ENCODE measurements around the gene TMEM266. TPM values are rescaled to one million over a fixed set of nuclear protein-coding genes. Genes with fewer than 3 reads are reported as not detected.

The TMEM266 gene
- total RNA-seq, 2 experiments from 2014 or later: not detected

DNA sequence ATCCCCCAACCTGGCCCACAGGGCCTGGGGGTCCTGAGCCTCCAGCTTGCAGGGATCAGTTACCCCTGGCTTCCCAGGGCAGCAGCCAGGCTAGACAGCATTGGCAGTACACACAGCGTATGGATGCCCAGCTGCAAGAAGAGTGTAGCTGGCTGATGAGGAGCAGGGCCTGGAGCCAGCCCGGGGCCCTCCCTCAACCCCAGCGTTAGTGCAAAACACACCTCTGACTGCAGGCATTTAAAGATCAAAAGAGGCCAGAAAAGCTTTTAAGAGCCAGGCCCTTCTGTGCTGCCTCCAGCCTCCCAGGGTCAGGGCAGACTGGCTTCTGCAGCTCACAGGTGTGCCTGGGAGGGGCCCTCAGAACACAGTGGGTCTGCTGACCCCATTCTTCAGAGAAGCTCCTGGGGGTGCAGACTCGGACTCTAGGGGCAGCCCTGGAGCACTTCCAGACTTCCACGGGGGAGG is 140.9 kb downstream of the TMEM266 start:
- CTCF ChIA-PET: no interaction called here

GRCh38 chr15:76201536-76202255 is 141.9 kb downstream of the TMEM266 start:
- Mint-ChIP-seq H3K4me3 (no peak overlapping the region), H3K9me3 (no peaks in the 10 kb centered on the region), H3K27ac (no peak overlapping the region), H3K36me3 (ENCODE audit: low read depth) (no peaks in the 10 kb centered on the region), H3K27me3 (no peaks in the 10 kb centered on the region), H3K4me1 (ENCODE audit: low read depth) (no peaks in the 10 kb centered on the region)
- TF ChIP-seq, protein P1, sequence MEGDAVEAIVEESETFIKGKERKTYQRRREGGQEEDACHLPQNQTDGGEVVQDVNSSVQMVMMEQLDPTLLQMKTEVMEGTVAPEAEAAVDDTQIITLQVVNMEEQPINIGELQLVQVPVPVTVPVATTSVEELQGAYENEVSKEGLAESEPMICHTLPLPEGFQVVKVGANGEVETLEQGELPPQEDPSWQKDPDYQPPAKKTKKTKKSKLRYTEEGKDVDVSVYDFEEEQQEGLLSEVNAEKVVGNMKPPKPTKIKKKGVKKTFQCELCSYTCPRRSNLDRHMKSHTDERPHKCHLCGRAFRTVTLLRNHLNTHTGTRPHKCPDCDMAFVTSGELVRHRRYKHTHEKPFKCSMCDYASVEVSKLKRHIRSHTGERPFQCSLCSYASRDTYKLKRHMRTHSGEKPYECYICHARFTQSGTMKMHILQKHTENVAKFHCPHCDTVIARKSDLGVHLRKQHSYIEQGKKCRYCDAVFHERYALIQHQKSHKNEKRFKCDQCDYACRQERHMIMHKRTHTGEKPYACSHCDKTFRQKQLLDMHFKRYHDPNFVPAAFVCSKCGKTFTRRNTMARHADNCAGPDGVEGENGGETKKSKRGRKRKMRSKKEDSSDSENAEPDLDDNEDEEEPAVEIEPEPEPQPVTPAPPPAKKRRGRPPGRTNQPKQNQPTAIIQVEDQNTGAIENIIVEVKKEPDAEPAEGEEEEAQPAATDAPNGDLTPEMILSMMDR (IDR thresholded peaks at IDR 0.05): no peak
- ATAC-seq (ENCODE audit: poor library complexity) (no peak), DNase-seq (no peak)
- Histone ChIP-seq H3K36me3 (ENCODE audit: insufficient read depth, low read length) (no peaks in the 10 kb centered on the region), H3K4me3 (ENCODE audit: low read length) (no peak overlapping the region), H3K4me1 (ENCODE audit: insufficient read depth, low read length) (no peaks in the 10 kb centered on the region), H3K9me3 (ENCODE audit: control insufficient read depth in 1 of 2, insufficient read depth in 1 of 2, low read length in 2 of 2) (no peaks in the 10 kb centered on the region), H3K27ac (ENCODE audit: low read depth in 1 of 2, low read length in 2 of 2) (no peak overlapping the region), H3K27me3 (ENCODE audit: control insufficient read depth in 1 of 2, insufficient read depth in 2 of 2, low read length in 2 of 2) (no peaks in the 10 kb centered on the region)
- CTCF ChIA-PET: no interaction called here
- POLR2A ChIA-PET: no interaction called here
- intact Hi-C loops (cut with DNase I, micrococcal nuclease): no loop called here

More for the DNA sequence above, 140.9 kb downstream of the TMEM266 start:
- no peak overlapping the region for H3K4me3 ChIP-seq (ENCODE audit: low read length)
- POLR2A ChIA-PET: no interaction called here
- Mint-ChIP-seq H3K36me3 (ENCODE audit: low read depth) (no peaks in the 10 kb centered on the region), H3K4me1 (ENCODE audit: low read depth) (no peaks in the 10 kb centered on the region), H3K9me3 (no peaks in the 10 kb centered on the region), H3K27ac (no peak overlapping the region), H3K27me3 (no peaks in the 10 kb centered on the region), H3K4me3 (no peak overlapping the region)
- DNase-seq (no peak), ATAC-seq (ENCODE audit: poor library complexity) (no peak)
- H3K36me3 ChIP-seq (ENCODE audit: insufficient read depth, low read length): no peaks in the 10 kb centered on the region
- H3K4me1 ChIP-seq (ENCODE audit: insufficient read depth, low read length): no peaks in the 10 kb centered on the region
- no peak overlapping the region for H3K27ac ChIP-seq (ENCODE audit: low read depth in 1 of 2, low read length in 2 of 2)
- no peaks in the 10 kb centered on the region for H3K9me3 ChIP-seq (ENCODE audit: control insufficient read depth in 1 of 2, insufficient read depth in 1 of 2, low read length in 2 of 2)
- H3K27me3 ChIP-seq (ENCODE audit: control insufficient read depth in 1 of 2, insufficient read depth in 2 of 2, low read length in 2 of 2): no peaks in the 10 kb centered on the region
- intact Hi-C loops (cut with DNase I, micrococcal nuclease): no loop called here
- TF ChIP-seq, protein P1 (IDR thresholded peaks at IDR 0.05): no peak

- no peaks in the 10 kb centered on the region for H3K4me1 ChIP-seq (ENCODE audit: insufficient read depth, low read length)
- intact Hi-C loops (cut with DNase I, micrococcal nuclease): no loop called here
- H3K4me3 Mint-ChIP-seq: no peak overlapping the region
- no peaks in the 10 kb centered on the region for H3K27me3 Mint-ChIP-seq
- no peaks in the 10 kb centered on the region for H3K9me3 Mint-ChIP-seq
- H3K27me3 ChIP-seq (ENCODE audit: control insufficient read depth in 1 of 2, insufficient read depth in 2 of 2, low read length in 2 of 2): no peaks in the 10 kb centered on the region
- no peak overlapping the region for H3K27ac ChIP-seq (ENCODE audit: low read depth in 1 of 2, low read length in 2 of 2)
- peaks cover 2% of the 10 kb centered on the region for H3K36me3 ChIP-seq (ENCODE audit: insufficient read depth, low read length)
- no peak overlapping the region for H3K4me3 ChIP-seq (ENCODE audit: low read length)
- POLR2A ChIA-PET: no interaction called here
- ATAC-seq (ENCODE audit: poor library complexity) (no peak), DNase-seq (no peak)
- TF ChIP-seq, protein P1 (IDR thresholded peaks at IDR 0.05): no peak
- no peaks in the 10 kb centered on the region for H3K36me3 Mint-ChIP-seq (ENCODE audit: low read depth)
- H3K27ac Mint-ChIP-seq: no peak overlapping the region
- CTCF ChIA-PET: no interaction called here
- H3K9me3 ChIP-seq (ENCODE audit: control insufficient read depth in 1 of 2, insufficient read depth in 1 of 2, low read length in 2 of 2): no peaks in the 10 kb centered on the region
- H3K4me1 Mint-ChIP-seq (ENCODE audit: low read depth): no peaks in the 10 kb centered on the region
These were observed 143.7 kb downstream of the TMEM266 start for GRCh38 chr15:76203346-76204108.

Measured in CD4-positive, alpha-beta T cell (primary cell).